ENCODE results near the gene LRTM1. TPM values are rescaled to one million over a fixed set of nuclear protein-coding genes. Genes with fewer than 3 reads are reported as not detected.

The LRTM1 gene
- not detected in 2 replicates for total RNA-seq (2016; rRNA removed; fragmentation: Illumina TruSeq; extraction: Trizol)
- total RNA-seq (2016; cell fraction: cytosol; rRNA removed; fragmentation: Illumina TruSeq; extraction: Trizol; ENCODE audit: low read depth): not detected in 2 replicates
- not detected in 2 replicates for total RNA-seq (2016; cell fraction: insoluble cytoplasmic fraction; rRNA removed; fragmentation: Illumina TruSeq; extraction: Trizol)
- total RNA-seq (2016; cell fraction: membrane; rRNA removed; fragmentation: Illumina TruSeq; extraction: Trizol): not detected in 2 replicates
- total RNA-seq (2016; cell fraction: nucleus; rRNA removed; fragmentation: Illumina TruSeq; extraction: Trizol): not detected in 2 replicates
- not detected in 2 replicates for polyA plus RNA-seq (2011; rRNA removed)
- not detected in 2 replicates for polyA plus RNA-seq (2011; cell fraction: cytosol; rRNA removed)
- polyA plus RNA-seq (2011; cell fraction: nucleus; rRNA removed): not detected in 2 replicates
- polyA plus RNA-seq (2012): not detected in 2 replicates
- not detected in 2 replicates for polyA plus RNA-seq (2016; cell fraction: cytosol; fragmentation: Illumina TruSeq; extraction: Trizol; ENCODE audit: low read depth)
- polyA plus RNA-seq (2016; cell fraction: insoluble cytoplasmic fraction; fragmentation: Illumina TruSeq; extraction: Trizol; ENCODE audit: low read depth): not detected in 2 replicates
- polyA plus RNA-seq (2016; cell fraction: membrane; fragmentation: Illumina TruSeq; extraction: Trizol; ENCODE audit: low read depth): not detected in 2 replicates
- not detected in 2 replicates for polyA plus RNA-seq (2016; cell fraction: nucleus; fragmentation: Illumina TruSeq; extraction: Trizol; ENCODE audit: insufficient read depth, low read depth)
- polyA minus RNA-seq (2011; rRNA and poly(A)+ RNA removed; ENCODE audit: low replicate concordance): not detected in 2 replicates
- not detected in 2 replicates for polyA minus RNA-seq (2011; cell fraction: cytosol; rRNA and poly(A)+ RNA removed)
- not detected in 2 replicates for polyA minus RNA-seq (2011; cell fraction: nucleus; rRNA and poly(A)+ RNA removed)
- Bru-seq, nascent RNA: not detected
- not detected for BruChase-seq, experiment 1, labeled RNA remaining after a 6-hour chase
- not detected for BruChase-seq, experiment 2, labeled RNA remaining after a 2-hour chase
- long read RNA-seq, experiment 1: 0 reads
- long read RNA-seq, experiment 2: 0 reads

DNA sequence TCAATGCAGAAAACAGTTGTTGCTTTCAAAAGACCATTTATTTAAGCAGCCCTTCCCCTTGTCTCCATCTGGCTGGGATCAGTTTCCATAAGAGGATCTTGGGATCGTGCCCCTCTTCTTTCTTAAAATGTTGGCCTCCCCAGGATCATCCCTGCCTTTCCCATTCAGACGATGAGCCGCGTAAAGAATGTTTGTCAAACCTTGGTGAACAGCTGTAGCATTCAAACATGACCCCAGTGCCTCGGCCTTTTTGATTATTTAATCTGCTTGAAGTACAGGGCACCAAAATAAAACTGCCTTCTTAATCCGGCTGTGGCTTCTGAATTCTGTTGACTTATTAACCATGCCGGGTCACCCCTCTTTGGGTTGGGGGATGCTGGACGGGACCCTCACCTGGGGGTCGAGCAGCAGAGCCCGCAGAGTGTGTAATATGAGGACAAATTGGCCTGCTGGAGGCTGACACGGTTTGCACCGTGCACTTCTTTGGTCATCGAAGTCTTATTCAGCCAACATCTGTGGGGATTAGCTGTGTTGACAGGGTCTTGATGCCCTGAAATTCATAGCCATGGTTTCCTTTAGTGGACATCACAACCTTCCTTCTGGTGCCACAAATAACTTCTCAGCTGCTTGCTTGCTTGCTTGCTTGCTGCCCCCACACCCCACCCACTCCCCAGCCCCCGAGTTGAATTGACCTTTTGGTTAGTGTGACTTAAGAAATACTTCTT lies at the start of gene LRTM1:
Gene LRTM1 (minus strand): TSS at position 14 of the 725 bp plus-strand sequence. CDS start 148 bp downstream, outside the sequence.
- TF ChIP-seq TOPORS (CRISPR knock-in tag; IDR thresholded peaks at IDR 0.05): no peak
- TF ChIP-seq ZNF383 (CRISPR knock-in tag; IDR thresholded peaks at IDR 0.05; ENCODE audit: borderline replicate concordance): no peak
- no peak for TF ChIP-seq ELF4 (CRISPR knock-in tag; IDR thresholded peaks at IDR 0.05; ENCODE audit: borderline replicate concordance)
- no peak for TF ChIP-seq KLF11 (CRISPR knock-in tag; IDR thresholded peaks at IDR 0.05)
- TF ChIP-seq ZNF296 (CRISPR knock-in tag; conservative IDR thresholded peaks at IDR 0.05): no peak
- TF ChIP-seq, protein P1, sequence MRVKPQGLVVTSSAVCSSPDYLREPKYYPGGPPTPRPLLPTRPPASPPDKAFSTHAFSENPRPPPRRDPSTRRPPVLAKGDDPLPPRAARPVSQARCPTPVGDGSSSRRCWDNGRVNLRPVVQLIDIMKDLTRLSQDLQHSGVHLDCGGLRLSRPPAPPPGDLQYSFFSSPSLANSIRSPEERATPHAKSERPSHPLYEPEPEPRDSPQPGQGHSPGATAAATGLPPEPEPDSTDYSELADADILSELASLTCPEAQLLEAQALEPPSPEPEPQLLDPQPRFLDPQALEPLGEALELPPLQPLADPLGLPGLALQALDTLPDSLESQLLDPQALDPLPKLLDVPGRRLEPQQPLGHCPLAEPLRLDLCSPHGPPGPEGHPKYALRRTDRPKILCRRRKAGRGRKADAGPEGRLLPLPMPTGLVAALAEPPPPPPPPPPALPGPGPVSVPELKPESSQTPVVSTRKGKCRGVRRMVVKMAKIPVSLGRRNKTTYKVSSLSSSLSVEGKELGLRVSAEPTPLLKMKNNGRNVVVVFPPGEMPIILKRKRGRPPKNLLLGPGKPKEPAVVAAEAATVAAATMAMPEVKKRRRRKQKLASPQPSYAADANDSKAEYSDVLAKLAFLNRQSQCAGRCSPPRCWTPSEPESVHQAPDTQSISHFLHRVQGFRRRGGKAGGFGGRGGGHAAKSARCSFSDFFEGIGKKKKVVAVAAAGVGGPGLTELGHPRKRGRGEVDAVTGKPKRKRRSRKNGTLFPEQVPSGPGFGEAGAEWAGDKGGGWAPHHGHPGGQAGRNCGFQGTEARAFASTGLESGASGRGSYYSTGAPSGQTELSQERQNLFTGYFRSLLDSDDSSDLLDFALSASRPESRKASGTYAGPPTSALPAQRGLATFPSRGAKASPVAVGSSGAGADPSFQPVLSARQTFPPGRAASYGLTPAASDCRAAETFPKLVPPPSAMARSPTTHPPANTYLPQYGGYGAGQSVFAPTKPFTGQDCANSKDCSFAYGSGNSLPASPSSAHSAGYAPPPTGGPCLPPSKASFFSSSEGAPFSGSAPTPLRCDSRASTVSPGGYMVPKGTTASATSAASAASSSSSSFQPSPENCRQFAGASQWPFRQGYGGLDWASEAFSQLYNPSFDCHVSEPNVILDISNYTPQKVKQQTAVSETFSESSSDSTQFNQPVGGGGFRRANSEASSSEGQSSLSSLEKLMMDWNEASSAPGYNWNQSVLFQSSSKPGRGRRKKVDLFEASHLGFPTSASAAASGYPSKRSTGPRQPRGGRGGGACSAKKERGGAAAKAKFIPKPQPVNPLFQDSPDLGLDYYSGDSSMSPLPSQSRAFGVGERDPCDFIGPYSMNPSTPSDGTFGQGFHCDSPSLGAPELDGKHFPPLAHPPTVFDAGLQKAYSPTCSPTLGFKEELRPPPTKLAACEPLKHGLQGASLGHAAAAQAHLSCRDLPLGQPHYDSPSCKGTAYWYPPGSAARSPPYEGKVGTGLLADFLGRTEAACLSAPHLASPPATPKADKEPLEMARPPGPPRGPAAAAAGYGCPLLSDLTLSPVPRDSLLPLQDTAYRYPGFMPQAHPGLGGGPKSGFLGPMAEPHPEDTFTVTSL (CRISPR knock-in tag; IDR thresholded peaks at IDR 0.05; ENCODE audit: borderline replicate concordance): no peak
- no peak for TF ChIP-seq ZFP90 (CRISPR knock-in tag; IDR thresholded peaks at IDR 0.05; ENCODE audit: borderline replicate concordance)
- TF ChIP-seq ZNF607 (CRISPR knock-in tag; IDR thresholded peaks at IDR 0.05; ENCODE audit: borderline replicate concordance): no peak
- TF ChIP-seq, protein P2, sequence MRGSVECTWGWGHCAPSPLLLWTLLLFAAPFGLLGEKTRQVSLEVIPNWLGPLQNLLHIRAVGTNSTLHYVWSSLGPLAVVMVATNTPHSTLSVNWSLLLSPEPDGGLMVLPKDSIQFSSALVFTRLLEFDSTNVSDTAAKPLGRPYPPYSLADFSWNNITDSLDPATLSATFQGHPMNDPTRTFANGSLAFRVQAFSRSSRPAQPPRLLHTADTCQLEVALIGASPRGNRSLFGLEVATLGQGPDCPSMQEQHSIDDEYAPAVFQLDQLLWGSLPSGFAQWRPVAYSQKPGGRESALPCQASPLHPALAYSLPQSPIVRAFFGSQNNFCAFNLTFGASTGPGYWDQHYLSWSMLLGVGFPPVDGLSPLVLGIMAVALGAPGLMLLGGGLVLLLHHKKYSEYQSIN (CRISPR knock-in tag; IDR thresholded peaks at IDR 0.05; ENCODE audit: borderline replicate concordance): no peak
- ATAC-seq (no peak), DNase-seq (ENCODE audit: low spot score) (no peak), FAIRE-seq (no peak)
- no peak within 1 kb of the TSS for H2AFZ ChIP-seq (ENCODE audit: low read length)
- ChIA-PET POLR2A (no interaction called here), CTCF (ENCODE audit: low intra/inter-chr PET ratio, low total read pairs) (no interaction called here)
- H3K9ac ChIP-seq (ENCODE audit: insufficient read depth, low read depth, low read length): no peak within 1 kb of the TSS
- no peaks in the 10 kb centered on the region for H3K9me3 ChIP-seq (ENCODE audit: low read length)
- H3K4me1 ChIP-seq (ENCODE audit: insufficient read depth, low read length): no peaks in the 10 kb centered on the region
- in situ Hi-C loops (cut with HindIII; ENCODE audit: extremely low pct_ligation_motif_present, low pct_unique_long_range_greater_than_20kb): no loop called here
- no peak within 1 kb of the TSS for H3K4me2 ChIP-seq (ENCODE audit: low read depth, low read length)
- BruUV-seq (replicated peaks): no TSS peak
- no peak within 1 kb of the TSS for H3K27ac ChIP-seq (ENCODE audit: extremely low read length, insufficient read depth, low read length)
- no peak within 1 kb of the TSS for H3K4me3 ChIP-seq (replicated peaks in 1 of 3; ENCODE audit: insufficient read depth in 1 of 3, low read depth in 2 of 3, low read length in 3 of 3)
- no peaks in the 10 kb centered on the region; a peak in 2 of 5 replicates for H3K27me3 ChIP-seq (ENCODE audit: control insufficient read depth in 1 of 2, insufficient read depth in 2 of 2, low read length in 2 of 2)
- H4K20me1 ChIP-seq (ENCODE audit: insufficient read depth, low read length): no peaks in the 10 kb centered on the region
- intact Hi-C loops (cut with micrococcal nuclease; ENCODE audit: unreplicated experiment): loop anchor here (1.0 kb wide), 1 partner anchor 27 kb away; no protein-coding TSS in a partner anchor
- no peaks in the 10 kb centered on the region for H3K79me2 ChIP-seq (ENCODE audit: insufficient read depth, low read length)
- WGBS (ENCODE audit: low lambda C conversion rate): 11% methylated on average over 14 of the region's 14 CpGs
- H3K36me3 ChIP-seq (replicated peaks in 1 of 2; ENCODE audit: control insufficient read depth in 1 of 2, insufficient read depth in 2 of 2, low read length in 2 of 2): no peaks in the 10 kb centered on the region

All from HepG2 (cell line).